Stimulated activated CD4-positive, alpha-beta T cell treated with anti-CD3 and anti-CD28 coated beads, Interleukin-12 subunit alpha, Interleukin-12 subunit beta, amount 100 ng/mL, for 4 hours (primary cell): ENCODE data around the gene P4HA2.

Experiments used
- DNase-seq: peaks from one replicate; pipeline ENCODE4 v3.0.0-alpha.2; 2020

P4HA2 gene

GRCh38 chr5:132264546-132265335 is 37.1 kb upstream of the P4HA2 start:
- no peak for DNase-seq

- no peak for DNase-seq
These were observed 36.1 kb upstream of the P4HA2 start for GRCh38 chr5:132263548-132264261.

GRCh38 chr5:132262882-132263547 is 35.4 kb upstream of the P4HA2 start:
- DNase-seq, result no peak

GRCh38 chr5:132261881-132262845 is 34.5 kb upstream of the P4HA2 start:
- no peak for DNase-seq

- peak; percentile 35 for DNase-seq
These were observed 33.3 kb upstream of the P4HA2 start for GRCh38 chr5:132260714-132261551.

GRCh38 chr5:132260051-132260450 is 32.4 kb upstream of the P4HA2 start:
- DNase-seq, result no peak

- no peak for DNase-seq
These were observed 31.6 kb upstream of the P4HA2 start for GRCh38 chr5:132259069-132259851.

GRCh38 chr5:132258102-132259068 is 30.7 kb upstream of the P4HA2 start:
- no peak for DNase-seq

- DNase-seq, result no peak
These were observed 29.8 kb upstream of the P4HA2 start, which contains the start of gene PDLIM4 for GRCh38 chr5:132257131-132258101. TSS of gene PDLIM4 (plus strand) at chr5:132257696. CDS start at chr5:132257735, 39 bp downstream.

GRCh38 chr5:132256783-132257130 is 29.1 kb upstream of the P4HA2 start:
- DNase-seq, result no peak

- DNase-seq, result no peak
These were observed 28.6 kb upstream of the P4HA2 start for GRCh38 chr5:132256086-132256782.

- DNase-seq, result no peak
These were observed 26.8 kb upstream of the P4HA2 start for GRCh38 chr5:132254321-132254977.

GRCh38 chr5:132253452-132254320 is 26.0 kb upstream of the P4HA2 start:
- DNase-seq, result no peak

- DNase-seq, result no peak
These were observed 25.4 kb upstream of the P4HA2 start for GRCh38 chr5:132253008-132253441.

GRCh38 chr5:132251220-132251725 is 23.6 kb upstream of the P4HA2 start:
- no peak for DNase-seq

- DNase-seq, result no peak
These were observed 22.9 kb upstream of the P4HA2 start for GRCh38 chr5:132250547-132250946.
